WTC11 (cell line): ENCODE results near the gene CLDN7.

Source experiments
- ATF1 ChIP-seq: sonication (generic); formaldehyde crosslinking; IDR thresholded peaks from 2 replicates; pipeline ENCODE4 v1.8.1; 2023; ENCODE audit warnings: mild to moderate bottlenecking, moderate library complexity, missing genetic modification reagents
- CREM ChIP-seq: sonication (generic); formaldehyde crosslinking; IDR thresholded peaks from 2 replicates; pipeline ENCODE4 v1.8.1; 2022; ENCODE audit warnings: mild to moderate bottlenecking, missing genetic modification reagents, moderate library complexity
- CTCF ChIP-seq: fragments of 200-600 bp; IDR thresholded peaks from 2 replicates; pipeline ENCODE4 v1.8.0; 2022; ENCODE audit warnings: antibody characterized with exemption
- JAZF1 ChIP-seq: fragments of 250-450 bp; sonication (Bioruptor Pico); IDR thresholded peaks from 2 replicates; pipeline ENCODE4 v1.9.0; 2021; ENCODE audit warnings: moderate library complexity, mild to moderate bottlenecking, inconsistent platforms
- NFYB ChIP-seq: sonication (generic); formaldehyde crosslinking; conservative IDR thresholded peaks from 2 replicates; pipeline ENCODE4 v1.8.0; 2022; ENCODE audit warnings: low read depth, missing genetic modification reagents
- USF2 ChIP-seq: sonication (generic); formaldehyde crosslinking; IDR thresholded peaks from 2 replicates; pipeline ENCODE4 v1.8.1; 2023; ENCODE audit warnings: mild to moderate bottlenecking, missing genetic modification reagents, moderate library complexity
- ZNF138 ChIP-seq: sonication (generic); formaldehyde crosslinking; conservative IDR thresholded peaks from 2 replicates; pipeline ENCODE4 v1.8.1; 2022; ENCODE audit warnings: mild to moderate bottlenecking, moderate library complexity, missing genetic modification reagents
- ZNF416 ChIP-seq: fragments of 250-450 bp; sonication (Bioruptor Pico); IDR thresholded peaks from 2 replicates; pipeline ENCODE4 v1.9.0; 2021; ENCODE audit warnings: mild to moderate bottlenecking, inconsistent platforms
- ZSCAN18 ChIP-seq: fragments of 250-450 bp; sonication (Bioruptor Pico); IDR thresholded peaks from 2 replicates; pipeline ENCODE4 v2.1.2; 2022; ENCODE audit warnings: mild to moderate bottlenecking, moderate library complexity

- TF ChIP-seq CTCF (no peak), JAZF1 (CRISPR knock-in tag) (no peak), ZNF416 (CRISPR knock-in tag) (no peak), USF2 (CRISPR knock-in tag) (no peak), ZSCAN18 (CRISPR knock-in tag) (no peak), ATF1 (CRISPR knock-in tag) (no peak), NFYB (CRISPR knock-in tag) (no peak), CREM (CRISPR knock-in tag) (no peak), ZNF138 (CRISPR knock-in tag) (no peak)
These were observed 35.3 kb downstream of the CLDN7 start for GRCh38 chr17:7226721-7227710.
